Mesodermal cell (in vitro differentiated cells): ENCODE data around the gene FMN1.

Experiments
- H3K27ac ChIP-seq: 2 replicates; pipeline ENCODE4 v1.7.0; 2013; ENCODE audit warnings: mild to moderate bottlenecking, low read depth, low read length, moderate library complexity; ENCODE audit not compliant: severe bottlenecking
- H3K36me3 ChIP-seq: 2 replicates; pipeline ENCODE4 v1.7.1; 2013; ENCODE audit warnings: mild to moderate bottlenecking, low read length, moderate library complexity; ENCODE audit not compliant: control insufficient read depth, insufficient read depth
- H3K4me1 ChIP-seq: one replicate; pipeline ENCODE4 v1.7.1; 2013; ENCODE audit warnings: mild to moderate bottlenecking, low read length; ENCODE audit not compliant: insufficient read depth, control insufficient read depth, poor library complexity, severe bottlenecking
- H3K4me3 ChIP-seq: 2 replicates; pipeline ENCODE4 v1.7.0; 2013; ENCODE audit warnings: low read length, control low read depth, mild to moderate bottlenecking; ENCODE audit not compliant: insufficient read depth, poor library complexity, severe bottlenecking; ENCODE audit errors: extremely low read depth
- H3K9me3 ChIP-seq: 2 replicates; pipeline ENCODE4 v1.7.1; 2013; ENCODE audit warnings: mild to moderate bottlenecking, low read length, moderate library complexity; ENCODE audit not compliant: control insufficient read depth
- WGBS, 2 experiments: methylation state at CpG; one replicate each; pipeline ENCODE4 v1.1.5; 2013; ENCODE audit warnings: missing lambda C conversion rate in 2 of 2; ENCODE audit not compliant: insufficient coverage in 2 of 2; 5-methylcytosine and 5-hydroxymethylcytosine counted together

The FMN1 gene

GRCh38 chr15:32977506-32977905 lies 217.0 kb downstream of the FMN1 start:
- WGBS, 2 experiments: no CpG with 5 or more reads among the region's 1 CpG
- no peaks in the 10 kb centered on the region for H3K4me1 ChIP-seq
- no peak overlapping the region for H3K4me3 ChIP-seq
- H3K9me3 ChIP-seq: no peaks in the 10 kb centered on the region
- H3K27ac ChIP-seq: no peak overlapping the region
- H3K36me3 ChIP-seq: no peaks in the 10 kb centered on the region

DNA sequence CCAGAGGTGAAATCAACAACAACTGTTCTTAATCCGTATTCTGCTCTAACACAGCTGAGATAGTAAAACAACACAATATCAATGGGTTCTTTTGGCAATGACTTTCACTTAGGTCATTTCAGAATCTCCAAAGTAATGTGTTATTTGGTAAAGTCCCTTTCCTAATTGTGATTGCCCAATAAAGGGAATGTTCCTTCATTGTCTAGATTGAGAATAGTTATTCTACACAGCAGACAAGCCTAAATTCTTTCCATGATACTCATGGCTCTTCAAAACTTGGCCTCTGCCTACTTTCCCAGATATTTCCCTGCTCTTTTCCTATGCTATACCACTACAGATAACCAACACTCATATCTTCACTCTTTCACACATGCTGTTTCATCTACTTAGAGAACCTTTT lies 219.8 kb downstream of the FMN1 start:
- Histone ChIP-seq H3K36me3 (no peaks in the 10 kb centered on the region), H3K4me3 (no peak overlapping the region), H3K4me1 (no peaks in the 10 kb centered on the region), H3K9me3 (no peaks in the 10 kb centered on the region), H3K27ac (no peak overlapping the region)
- 80% methylated on average over 1 of the region's 1 CpG; no CpG with 5 or more reads in 1 of the 2 experiments for WGBS, 2 experiments

DNA sequence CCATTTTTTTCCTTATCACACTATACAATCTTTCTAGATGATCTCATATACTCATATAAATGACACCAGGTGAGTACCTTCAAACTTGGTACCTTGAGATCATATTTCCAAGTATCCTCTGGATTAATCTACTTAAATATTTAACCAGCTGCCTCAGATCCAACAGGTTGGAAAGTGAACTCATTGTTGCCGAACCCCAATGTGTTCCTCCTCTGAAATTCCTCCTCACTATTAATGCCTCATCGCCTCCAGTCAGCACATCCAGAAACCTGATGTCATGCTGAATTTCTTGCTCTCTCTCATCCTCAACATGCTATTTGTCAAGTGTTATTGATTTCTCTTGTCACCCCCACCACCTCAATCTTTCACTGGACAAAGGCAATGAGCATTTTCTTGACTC lies 221.8 kb downstream of the FMN1 start:
- Histone ChIP-seq H3K36me3 (no peaks in the 10 kb centered on the region), H3K9me3 (no peaks in the 10 kb centered on the region), H3K27ac (no peak overlapping the region), H3K4me3 (no peak overlapping the region), H3K4me1 (no peaks in the 10 kb centered on the region)
- WGBS, 2 experiments: 93 to 100% methylated on average over 1 to 2 of the region's 2 CpGs

DNA sequence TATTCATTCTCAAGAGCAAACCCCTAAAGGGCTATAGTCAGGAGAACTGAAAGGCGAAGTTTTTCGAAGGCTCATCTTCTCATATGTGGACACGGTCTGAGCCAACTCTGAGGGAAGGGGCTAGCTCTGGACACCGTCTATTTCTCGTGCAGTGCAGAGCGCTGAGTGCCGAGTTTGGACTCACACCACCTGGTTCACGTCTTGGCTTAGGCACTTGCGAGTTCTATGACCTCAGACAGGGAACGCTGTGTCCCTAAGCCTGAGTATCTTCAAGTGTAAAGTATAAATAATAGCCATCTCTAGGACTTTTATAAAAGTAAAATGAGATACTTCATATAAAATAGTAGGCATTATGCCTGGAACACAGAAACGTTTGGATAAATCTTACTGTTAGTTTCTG lies 223.7 kb downstream of the FMN1 start:
- no peaks in the 10 kb centered on the region for H3K9me3 ChIP-seq
- no peak overlapping the region for H3K4me3 ChIP-seq
- no peaks in the 10 kb centered on the region for H3K36me3 ChIP-seq
- H3K27ac ChIP-seq: no peak overlapping the region
- H3K4me1 ChIP-seq: no peaks in the 10 kb centered on the region
- 88 to 93% methylated on average over 7 of the region's 11 CpGs for WGBS, 2 experiments

DNA sequence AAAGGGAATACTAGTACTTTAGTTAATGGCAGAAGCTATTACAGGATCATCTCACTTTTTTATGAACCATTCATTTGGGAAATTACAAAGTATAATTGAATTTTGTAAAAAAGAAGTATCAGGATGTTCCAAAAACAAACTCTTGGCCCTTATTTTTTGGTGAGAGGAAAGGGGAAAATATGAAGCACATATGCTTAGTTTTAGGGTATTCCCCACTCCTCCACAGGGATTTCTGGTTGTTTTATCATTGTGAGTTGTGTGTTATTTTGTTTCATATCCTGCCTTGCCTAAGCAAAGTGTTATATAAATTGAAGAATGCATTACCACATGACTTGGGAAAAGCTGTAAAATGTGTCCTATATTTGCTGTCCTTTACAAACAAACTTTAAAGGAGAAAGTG lies 227.0 kb downstream of the FMN1 start:
- H3K9me3 ChIP-seq: no peaks in the 10 kb centered on the region
- H3K4me1 ChIP-seq: no peaks in the 10 kb centered on the region
- no peak overlapping the region for H3K27ac ChIP-seq
- no peaks in the 10 kb centered on the region for H3K36me3 ChIP-seq
- no peak overlapping the region for H3K4me3 ChIP-seq

DNA sequence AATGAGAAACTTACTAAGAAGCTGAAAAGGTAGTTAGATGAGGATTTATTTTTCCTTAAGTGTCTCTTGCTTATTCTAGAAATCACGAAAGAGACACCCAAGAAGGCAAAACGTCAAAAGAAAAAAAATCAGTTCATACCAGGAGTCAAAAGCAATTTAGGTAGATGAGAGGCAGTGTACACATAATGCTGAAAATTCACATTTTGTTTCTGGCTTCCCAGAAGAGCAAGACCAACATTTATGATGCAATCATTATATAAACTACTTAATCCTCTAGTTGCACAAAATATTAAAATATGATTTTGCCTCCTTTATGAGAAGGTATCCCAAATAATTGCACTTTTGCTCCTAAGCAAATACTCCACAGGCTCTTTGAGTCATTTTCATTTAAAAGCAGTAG lies 228.0 kb downstream of the FMN1 start:
- Histone ChIP-seq H3K9me3 (no peaks in the 10 kb centered on the region), H3K4me3 (no peak overlapping the region), H3K4me1 (no peaks in the 10 kb centered on the region), H3K27ac (no peak overlapping the region), H3K36me3 (no peaks in the 10 kb centered on the region)
- WGBS, 2 experiments: 80 to 87% methylated on average over 1 to 2 of the region's 2 CpGs

DNA sequence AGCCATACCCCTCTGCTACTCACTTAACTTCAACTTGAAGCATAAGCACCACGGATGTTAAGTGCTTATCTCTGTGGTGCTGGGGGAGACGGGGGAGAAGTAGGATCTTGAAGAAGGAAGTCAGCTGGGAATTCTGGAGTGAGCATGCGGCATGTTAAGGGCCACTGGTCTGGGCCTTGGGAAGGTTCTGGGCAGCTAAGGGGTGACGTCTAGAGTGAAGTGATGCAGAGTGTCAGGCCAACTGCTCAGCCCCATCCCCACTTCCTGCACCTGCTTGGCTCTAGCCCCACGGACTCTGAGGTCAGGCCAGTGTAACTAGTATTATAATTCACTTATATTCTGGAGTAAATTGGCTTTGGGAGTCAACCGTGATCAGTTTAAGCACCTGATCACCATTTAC lies 228.6 kb downstream of the FMN1 start:
- Histone ChIP-seq H3K27ac (no peak overlapping the region), H3K36me3 (no peaks in the 10 kb centered on the region), H3K4me1 (no peaks in the 10 kb centered on the region), H3K4me3 (no peak overlapping the region), H3K9me3 (no peaks in the 10 kb centered on the region)
- WGBS, 2 experiments: 100% methylated on average over 1 of the region's 6 CpGs

DNA sequence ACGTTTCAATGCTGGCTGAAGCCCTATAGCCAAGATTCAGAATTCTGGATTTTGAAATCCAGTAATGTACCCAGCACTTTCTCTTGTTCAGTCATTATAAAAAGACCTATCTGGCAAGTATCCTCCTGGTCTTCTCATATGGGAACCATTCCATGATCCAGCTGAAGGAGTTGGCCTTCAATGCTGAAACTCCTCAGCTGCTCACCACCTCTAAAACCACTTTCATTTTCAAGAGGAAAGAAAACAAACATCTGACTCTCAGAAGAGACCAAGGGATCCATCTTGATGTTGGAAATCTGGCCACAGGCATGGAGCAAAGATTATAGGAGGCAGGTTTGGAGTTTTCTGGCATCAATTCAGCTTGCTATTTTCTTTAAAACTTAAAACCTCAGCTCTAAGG lies 235.4 kb downstream of the FMN1 start:
- no peaks in the 10 kb centered on the region for H3K9me3 ChIP-seq
- 57 to 80% methylated on average over 1 of the region's 1 CpG for WGBS, 2 experiments
- H3K36me3 ChIP-seq: no peaks in the 10 kb centered on the region
- no peak overlapping the region for H3K27ac ChIP-seq
- no peak overlapping the region for H3K4me3 ChIP-seq
- no peaks in the 10 kb centered on the region for H3K4me1 ChIP-seq

GRCh38 chr15:32957219-32957618 lies 237.3 kb downstream of the FMN1 start:
- Histone ChIP-seq H3K9me3 (no peaks in the 10 kb centered on the region), H3K36me3 (no peaks in the 10 kb centered on the region), H3K27ac (no peak overlapping the region), H3K4me3 (no peak overlapping the region), H3K4me1 (peaks cover 5% of the 10 kb centered on the region)
- no CpG with 5 or more reads among the region's 4 CpGs for WGBS, 2 experiments

DNA sequence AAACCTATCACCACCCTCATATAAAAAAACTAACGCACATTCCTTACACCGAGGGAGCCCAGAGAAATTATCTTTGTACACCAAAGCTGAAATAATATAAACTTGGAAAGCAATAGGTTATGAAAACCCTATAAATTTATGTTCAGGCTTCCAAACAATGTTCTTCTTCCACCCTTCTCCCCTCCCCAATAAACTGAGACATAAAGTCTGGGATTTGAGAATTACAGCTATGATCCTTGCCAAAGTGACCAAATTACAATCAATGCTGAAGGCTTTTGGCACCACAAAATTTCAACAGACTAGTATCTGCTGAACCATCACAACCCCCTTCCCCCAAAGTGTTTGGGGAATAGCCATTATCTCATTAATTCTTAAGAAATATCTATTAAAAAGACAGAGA lies 237.8 kb downstream of the FMN1 start:
- Histone ChIP-seq H3K9me3 (no peaks in the 10 kb centered on the region), H3K27ac (no peak overlapping the region), H3K4me3 (no peak overlapping the region), H3K36me3 (no peaks in the 10 kb centered on the region), H3K4me1 (peaks cover 5% of the 10 kb centered on the region)
- WGBS, 2 experiments: no CpG with 5 or more reads among the region's 2 CpGs

GRCh38 chr15:32956006-32956405 lies 238.5 kb downstream of the FMN1 start:
- H3K4me1 ChIP-seq: peaks cover 5% of the 10 kb centered on the region
- no CpG with 5 or more reads among the region's 1 CpG for WGBS, 2 experiments
- H3K9me3 ChIP-seq: no peaks in the 10 kb centered on the region
- H3K27ac ChIP-seq: no peak overlapping the region
- no peak overlapping the region for H3K4me3 ChIP-seq
- no peaks in the 10 kb centered on the region for H3K36me3 ChIP-seq

GRCh38 chr15:32953533-32953910 lies 241.0 kb downstream of the FMN1 start:
- no peaks in the 10 kb centered on the region for H3K9me3 ChIP-seq
- no peak overlapping the region for H3K4me3 ChIP-seq
- H3K27ac ChIP-seq: peak overlapping the region; percentile 16
- WGBS, 2 experiments: 35 to 48% methylated on average over 4 to 6 of the region's 7 CpGs
- H3K4me1 ChIP-seq: peaks cover 5% of the 10 kb centered on the region
- H3K36me3 ChIP-seq: no peaks in the 10 kb centered on the region
